ENCODE measurements around the gene NFRKB.
"Not testable (repeated sequence)": the region's sequence is repeated elsewhere in the genome, so short reads cannot be mapped to it uniquely, and the experiment has no call there.

NFRKB gene

DNA sequence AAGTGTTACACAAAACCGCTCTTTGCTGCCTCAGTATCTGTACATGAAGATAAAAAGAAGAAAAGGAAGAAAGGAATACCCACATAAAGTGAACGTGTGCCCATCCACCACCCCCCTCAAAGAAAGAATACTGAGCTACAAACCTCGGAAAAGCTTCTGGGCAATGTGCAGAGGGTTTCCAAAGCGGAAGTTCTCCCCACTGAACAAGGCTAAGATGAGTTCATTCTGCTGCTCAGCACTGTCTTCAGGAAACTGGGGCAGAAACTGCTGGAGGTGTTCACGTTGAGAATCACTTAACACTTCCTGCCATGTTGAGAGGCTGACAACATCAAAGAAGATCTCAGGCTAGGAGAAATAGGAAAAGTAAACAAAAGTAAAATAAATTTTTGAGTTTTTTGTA lies 6.9 kb downstream of the NFRKB start:
- no peak for DNase-seq

- no peak for DNase-seq
Observed at GRCh38 chr11:129885381-129885780, 10.0 kb downstream of the NFRKB start.

DNA sequence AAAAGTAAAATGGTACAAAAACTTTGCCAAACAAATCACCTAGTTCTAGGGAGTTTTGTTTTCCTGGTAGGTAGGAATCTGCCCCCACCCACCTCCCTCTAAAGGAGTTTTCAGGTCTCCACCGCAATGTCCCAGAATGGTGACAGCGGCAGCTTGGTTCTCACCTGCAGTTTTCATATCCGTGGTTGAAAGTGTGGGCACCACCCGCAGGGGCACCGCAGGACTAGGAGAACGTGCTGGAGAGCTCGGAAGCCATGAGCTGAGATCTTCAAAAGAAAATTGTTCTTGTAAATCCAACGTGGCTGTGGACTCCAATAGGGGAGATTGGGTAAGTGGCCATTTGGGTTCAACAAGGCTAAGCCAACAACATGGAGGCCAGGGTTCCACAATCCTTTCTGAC lies 10.8 kb downstream of the NFRKB start:
- DNase-seq, result no peak

DNA sequence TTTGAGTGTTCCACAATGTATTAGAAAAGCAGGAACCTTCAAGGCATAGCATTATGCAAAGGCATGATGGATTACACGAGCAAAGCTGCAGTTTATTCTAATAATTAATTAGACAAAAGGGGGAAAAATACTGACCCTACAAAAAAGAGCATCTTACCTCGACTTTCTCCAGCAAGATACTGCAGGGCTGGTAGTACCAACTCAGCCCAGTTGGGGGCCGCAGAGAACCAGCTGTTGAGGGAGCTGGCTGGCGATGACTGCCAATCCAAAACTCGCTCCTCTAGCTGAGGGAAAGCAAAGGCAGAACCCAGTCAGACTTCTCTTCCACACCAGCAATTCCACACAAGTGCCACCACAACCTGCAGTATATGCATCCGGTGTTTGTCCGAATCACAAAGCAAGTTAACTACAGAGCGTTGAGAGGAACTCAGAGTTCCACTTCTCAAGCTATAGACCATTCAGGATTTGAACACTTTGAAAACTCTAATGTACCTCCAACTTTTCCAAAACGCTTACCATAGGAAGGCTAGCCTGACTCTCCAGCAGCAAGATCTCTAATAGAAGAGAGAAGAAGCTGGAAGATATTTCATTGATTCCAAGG lies 13.7 kb downstream of the NFRKB start:
- no peak for DNase-seq

GRCh38 chr11:129880311-129880710 lies 15.1 kb downstream of the NFRKB start:
- no peak for DNase-seq

DNA sequence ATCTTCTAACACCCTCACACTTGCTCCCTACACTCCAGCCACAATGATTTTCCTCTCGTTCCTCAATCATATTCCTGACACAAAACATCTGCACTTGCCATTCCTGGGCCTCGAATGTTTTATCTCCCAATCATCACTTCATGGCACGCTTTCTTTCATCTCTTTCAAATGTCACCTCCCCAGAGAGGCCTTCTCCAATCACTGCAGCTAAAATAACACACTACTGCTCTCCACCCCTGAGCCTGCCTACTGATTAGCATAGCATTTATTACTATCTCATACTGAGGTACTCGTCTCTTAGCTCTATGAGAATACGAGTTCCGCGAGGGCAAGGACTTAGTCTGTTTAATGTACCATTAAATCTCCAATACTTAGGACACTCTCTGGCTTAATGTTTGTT lies 23.5 kb downstream of the NFRKB start:
- no peak for DNase-seq

DNA sequence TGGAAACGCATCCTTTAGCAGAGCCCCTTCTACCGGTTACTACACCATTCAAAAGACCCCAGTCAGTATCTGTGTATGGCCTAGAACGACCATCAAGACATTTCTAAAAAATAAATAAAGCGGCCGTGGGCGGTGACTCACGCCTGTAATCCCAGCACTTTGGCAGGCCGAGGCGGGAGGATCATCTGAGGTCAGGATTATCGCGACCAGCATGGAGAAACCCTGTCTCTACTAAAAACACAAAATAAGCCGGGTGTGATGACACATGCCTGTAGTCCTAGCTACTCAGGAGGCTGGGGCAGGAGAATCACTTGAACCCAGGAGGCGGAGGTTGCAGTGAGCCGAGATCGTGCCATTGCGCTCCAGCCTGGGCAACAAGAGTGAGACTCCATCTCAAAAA lies 26.8 kb downstream of the NFRKB start:
- not testable (repeated sequence) for DNase-seq

- DNase-seq, result no peak
Observed at GRCh38 chr11:129866311-129866710, 29.1 kb downstream of the NFRKB start.

GRCh38 chr11:129865701-129866100 lies 29.7 kb downstream of the NFRKB start:
- DNase-seq, result no peak

DNA sequence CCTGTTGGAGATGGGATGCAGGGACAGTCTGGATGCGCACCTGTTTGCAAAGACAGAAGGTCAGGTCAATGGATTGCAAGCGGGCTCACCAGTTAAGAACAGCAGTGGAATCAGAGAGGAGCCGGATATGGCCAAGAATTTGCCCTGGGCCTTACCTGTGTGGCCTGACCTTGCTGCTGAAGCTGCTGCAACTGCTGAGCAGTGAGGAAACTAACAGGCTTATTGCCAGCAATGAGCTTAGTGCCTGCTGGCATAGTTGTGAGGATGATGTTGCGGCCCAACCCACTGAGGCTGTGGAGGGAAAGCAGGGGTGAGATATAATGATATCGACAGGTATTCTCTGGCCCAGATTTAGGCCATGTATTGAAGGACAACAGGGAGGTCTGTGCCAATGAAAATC lies 30.6 kb downstream of the NFRKB start:
- no peak for DNase-seq

GRCh38 chr11:129861702-129862522 lies 33.5 kb downstream of the NFRKB start:
- no peak for DNase-seq

- DNase-seq, result no peak
Observed at GRCh38 chr11:129856036-129856435, 39.3 kb downstream of the NFRKB start.

DNA sequence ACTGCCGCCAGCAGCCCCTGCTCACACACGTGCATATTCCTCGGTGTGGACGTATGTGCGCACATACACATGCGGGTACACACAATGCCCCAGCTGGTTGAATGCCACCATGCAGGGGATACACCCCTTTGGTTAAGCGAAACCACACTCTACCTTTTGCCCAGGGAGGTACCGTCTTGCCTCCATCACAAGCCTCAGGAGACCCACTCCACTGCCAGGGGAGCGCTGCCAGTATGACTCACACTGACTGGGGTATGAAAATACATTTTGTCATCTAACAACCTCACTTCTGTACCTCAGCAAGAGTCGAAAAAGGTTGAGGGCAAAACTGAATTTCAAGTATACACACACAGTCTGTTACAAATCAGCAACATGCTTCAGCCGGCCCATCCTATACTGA lies 40.3 kb downstream of the NFRKB start:
- peak; percentile 31 for DNase-seq

DNA sequence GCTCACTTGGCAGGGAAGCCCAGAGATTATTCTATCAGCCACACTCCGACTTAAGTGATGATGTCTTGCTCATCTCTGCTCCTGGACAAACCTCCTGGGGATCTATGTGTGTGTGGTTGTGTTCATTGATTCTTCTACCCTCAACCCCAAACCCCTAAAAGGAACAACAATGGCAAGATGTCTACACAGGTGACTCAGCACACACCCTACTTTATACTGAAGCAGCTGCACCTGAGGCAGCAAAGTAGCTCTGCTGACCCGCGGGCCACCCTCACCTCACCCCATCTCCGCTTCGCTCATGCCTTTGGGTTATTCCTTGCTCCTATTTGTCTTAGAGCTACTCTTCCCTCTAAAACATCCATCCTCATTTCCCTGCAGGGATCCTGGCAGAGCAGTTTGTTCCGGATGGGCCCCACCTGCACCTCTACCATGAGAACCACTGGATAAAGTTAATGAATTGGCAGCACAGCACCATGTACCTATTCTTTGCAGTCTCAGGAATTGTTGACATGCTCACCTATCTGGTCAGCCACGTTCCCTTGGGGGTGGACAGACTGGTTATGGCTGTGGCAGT lies 41.1 kb downstream of the NFRKB start:
- no peak for DNase-seq

- DNase-seq, result peak; percentile 95
Observed at GRCh38 chr11:129853518-129854231, 41.7 kb downstream of the NFRKB start.

DNA sequence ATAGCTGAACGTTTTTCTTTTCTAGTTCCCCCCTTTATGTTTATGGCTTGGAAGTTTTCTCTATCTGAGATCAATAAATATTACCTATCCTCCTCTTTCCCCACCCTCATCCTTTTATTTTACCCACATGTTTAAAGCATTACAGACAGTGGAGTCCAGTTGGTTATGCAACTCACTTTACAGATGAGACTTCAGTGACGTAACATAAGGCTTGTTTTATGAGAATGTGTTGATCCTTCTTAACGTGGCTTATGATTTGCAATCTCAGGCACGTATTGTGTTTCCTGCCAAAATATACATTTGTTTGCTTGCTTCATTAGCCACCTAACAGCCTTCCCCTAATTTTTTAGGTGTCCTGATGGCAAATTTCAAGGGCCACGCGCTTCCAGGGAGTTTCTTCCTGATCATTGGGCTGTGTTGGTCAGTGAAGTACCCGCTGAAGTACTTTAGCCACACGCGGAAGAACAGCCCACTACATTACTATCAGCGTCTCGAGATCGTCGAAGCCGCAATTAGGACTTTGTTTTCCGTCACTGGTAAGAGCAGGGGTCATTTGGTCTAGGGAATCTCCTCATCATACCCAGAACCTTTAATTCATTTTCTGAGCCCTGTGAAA lies 43.1 kb downstream of the NFRKB start:
- no peak for DNase-seq

DNA sequence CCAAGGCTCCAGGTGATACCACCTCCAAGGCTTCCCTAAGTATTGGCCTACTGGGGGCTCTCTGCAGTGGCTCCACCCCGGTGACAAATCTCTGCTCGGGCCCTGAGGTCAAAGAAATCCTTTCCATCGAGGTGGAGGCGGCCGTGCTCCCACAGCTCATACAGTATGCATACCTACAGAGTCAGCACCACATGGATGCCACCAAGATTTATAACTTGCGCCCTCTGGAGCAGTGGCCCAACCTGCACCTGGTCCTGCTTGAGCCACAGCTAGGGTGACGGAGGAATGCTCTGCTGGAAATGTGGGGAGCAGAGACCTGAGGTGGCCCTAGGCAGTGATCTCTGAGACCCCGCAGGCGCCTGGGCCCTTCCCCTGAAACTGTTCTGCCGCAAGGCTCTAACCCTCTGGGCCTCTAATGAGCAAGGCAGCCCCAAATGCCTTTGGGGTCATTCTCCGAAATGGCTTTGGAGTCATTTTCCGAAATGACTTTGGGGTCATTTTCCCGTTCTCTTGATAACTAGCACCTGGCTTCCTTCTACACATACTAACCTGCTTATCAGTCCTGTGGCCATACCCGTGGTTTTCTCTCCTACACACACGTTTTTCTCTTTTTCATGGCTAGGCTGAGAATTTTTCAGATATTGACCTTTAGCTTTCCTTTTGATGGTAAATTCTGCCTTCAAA lies 45.8 kb downstream of the NFRKB start:
- DNase-seq, result no peak

- DNase-seq, result not testable (repeated sequence)
Observed at GRCh38 chr11:129847361-129847760, 48.0 kb downstream of the NFRKB start.

- DNase-seq, result peak; percentile 91
Observed at GRCh38 chr11:129846508-129847335, 48.7 kb downstream of the NFRKB start.
